WTC11 (cell line): ENCODE data around the gene LRP11.

Experiments
- ZNF138 ChIP-seq: sonication (generic); formaldehyde crosslinking; conservative IDR thresholded peaks from 2 replicates; pipeline ENCODE4 v1.8.1; 2022; ENCODE audit warnings: mild to moderate bottlenecking, moderate library complexity, missing genetic modification reagents
- TF ChIP-seq, protein P1 (sequence below): fragments of 200-600 bp; IDR thresholded peaks from 2 replicates; pipeline ENCODE4 v1.8.0; 2022; ENCODE audit warnings: antibody characterized with exemption

DNA sequence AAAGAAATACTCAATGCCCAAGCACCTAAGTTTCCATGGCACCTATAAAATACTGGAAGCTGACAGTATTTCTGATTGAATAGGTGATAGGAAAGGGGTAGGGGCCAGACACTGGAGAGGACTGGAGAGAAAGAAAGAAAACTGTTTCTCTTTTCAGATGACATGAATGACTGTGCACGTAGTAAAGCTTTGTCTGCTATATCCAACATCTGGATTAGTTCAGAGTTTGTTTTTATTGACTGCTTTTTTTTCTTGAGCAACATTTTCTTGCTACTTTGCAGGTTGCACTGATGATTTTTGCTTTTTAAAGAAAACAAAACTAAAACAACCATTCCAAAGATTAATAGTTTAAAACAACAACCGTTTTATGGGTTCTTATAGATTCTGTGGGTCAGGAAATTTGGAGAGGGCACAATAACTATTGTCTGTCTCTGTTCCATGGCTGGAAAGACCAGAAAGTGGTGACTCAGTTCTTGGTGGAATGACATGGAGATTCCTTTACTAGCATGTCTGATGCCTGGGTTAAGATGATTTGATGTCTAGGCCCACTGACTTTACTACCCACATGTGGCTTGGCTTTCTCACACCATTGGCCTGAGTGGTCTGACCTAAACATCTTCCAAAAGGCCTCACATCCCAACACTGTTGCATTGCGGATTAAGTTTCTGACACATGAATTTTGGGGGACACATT lies 12.2 kb upstream of the LRP11 start:
- no peak for TF ChIP-seq ZNF138 (CRISPR knock-in tag)
- TF ChIP-seq, protein P1, sequence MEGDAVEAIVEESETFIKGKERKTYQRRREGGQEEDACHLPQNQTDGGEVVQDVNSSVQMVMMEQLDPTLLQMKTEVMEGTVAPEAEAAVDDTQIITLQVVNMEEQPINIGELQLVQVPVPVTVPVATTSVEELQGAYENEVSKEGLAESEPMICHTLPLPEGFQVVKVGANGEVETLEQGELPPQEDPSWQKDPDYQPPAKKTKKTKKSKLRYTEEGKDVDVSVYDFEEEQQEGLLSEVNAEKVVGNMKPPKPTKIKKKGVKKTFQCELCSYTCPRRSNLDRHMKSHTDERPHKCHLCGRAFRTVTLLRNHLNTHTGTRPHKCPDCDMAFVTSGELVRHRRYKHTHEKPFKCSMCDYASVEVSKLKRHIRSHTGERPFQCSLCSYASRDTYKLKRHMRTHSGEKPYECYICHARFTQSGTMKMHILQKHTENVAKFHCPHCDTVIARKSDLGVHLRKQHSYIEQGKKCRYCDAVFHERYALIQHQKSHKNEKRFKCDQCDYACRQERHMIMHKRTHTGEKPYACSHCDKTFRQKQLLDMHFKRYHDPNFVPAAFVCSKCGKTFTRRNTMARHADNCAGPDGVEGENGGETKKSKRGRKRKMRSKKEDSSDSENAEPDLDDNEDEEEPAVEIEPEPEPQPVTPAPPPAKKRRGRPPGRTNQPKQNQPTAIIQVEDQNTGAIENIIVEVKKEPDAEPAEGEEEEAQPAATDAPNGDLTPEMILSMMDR = no peak
